Hematopoietic multipotent progenitor cell treated with erythropoietin and hydrocortisone succinate and interleukin-3 and kit ligand, for 4 days (in vitro differentiated cells): ENCODE results near the gene MS4A2.
A peak's percentile ranks its signal among the peaks of the same experiment; 100 is the strongest.
"Not testable (repeated sequence)": the region's sequence is repeated elsewhere in the genome, so short reads cannot be mapped to it uniquely, and the experiment has no call there.

ENCODE experiments used
- DNase-seq: peaks from one replicate; pipeline ENCODE4 v3.0.0-alpha.2; 2015

The MS4A2 gene

DNA sequence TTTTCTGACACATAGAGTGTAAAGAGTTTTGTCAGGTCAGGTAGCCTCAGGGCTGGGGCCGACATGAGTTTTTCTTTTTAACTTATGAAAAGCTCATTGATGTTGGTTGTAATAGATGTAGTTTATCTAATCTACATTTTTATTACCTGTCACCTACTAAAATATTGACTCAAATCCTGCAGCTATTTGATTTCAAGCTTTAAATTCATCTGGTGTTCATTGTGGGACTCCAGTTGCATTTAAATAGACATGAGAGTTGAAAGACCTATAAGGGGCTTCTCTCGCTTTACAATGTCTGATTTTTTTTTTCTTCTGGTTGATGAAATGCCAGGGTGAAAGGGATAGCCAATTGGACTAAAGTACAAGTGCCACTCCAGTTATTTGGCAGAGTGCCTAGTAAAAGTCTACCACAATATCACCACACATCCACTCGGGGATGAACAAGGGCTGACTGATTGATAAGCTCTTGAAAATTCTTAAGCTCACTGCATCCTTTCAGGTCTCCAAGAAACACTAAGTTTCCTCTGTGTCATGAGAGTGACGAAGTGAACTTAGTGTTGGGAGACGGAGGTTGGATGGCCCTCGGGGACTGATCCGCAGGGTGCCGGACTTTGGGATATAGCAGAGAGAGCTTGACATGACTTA lies 16.1 kb downstream of the MS4A2 start:
- peak; percentile 81 for DNase-seq

DNA sequence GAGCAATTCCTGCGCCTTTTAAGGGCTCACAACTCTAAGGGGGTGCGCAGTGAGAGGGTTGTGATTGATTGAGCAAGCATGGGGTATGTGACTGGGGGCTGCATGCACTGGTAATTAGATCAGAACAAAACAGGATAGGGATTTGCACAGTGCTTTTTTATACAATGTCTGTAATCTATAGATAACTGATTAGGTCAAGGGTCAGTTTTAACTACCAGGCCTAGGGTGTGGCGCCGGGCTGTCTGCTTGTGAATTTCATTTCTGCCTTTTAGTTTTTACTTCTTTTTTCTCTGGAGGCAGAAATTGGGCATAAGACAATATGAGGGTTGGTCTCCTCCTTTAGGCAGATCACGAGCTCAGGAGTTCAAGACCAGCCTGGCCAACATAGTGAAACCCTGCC lies 20.2 kb downstream of the MS4A2 start:
- DNase-seq = not testable (repeated sequence)

DNA sequence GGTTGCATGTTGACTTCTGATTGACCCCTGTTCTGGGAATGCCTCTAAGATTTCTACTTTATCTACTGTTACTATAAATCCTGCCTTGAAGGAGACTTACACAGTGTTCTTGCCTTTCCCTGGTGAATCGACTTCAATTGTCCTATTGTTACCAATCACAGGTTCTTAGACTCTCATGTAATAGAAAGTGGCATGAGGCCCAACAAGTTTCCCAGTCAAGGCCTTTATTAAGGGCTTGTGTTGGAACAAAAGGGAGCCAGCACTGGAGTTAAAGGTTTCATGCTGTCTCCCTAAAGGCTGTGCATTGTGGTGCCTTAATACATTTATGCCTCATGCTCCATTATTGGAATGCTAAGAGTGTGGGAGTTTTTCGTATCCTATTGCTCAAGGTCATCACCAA lies 23.3 kb downstream of the MS4A2 start:
- DNase-seq = no peak

DNA sequence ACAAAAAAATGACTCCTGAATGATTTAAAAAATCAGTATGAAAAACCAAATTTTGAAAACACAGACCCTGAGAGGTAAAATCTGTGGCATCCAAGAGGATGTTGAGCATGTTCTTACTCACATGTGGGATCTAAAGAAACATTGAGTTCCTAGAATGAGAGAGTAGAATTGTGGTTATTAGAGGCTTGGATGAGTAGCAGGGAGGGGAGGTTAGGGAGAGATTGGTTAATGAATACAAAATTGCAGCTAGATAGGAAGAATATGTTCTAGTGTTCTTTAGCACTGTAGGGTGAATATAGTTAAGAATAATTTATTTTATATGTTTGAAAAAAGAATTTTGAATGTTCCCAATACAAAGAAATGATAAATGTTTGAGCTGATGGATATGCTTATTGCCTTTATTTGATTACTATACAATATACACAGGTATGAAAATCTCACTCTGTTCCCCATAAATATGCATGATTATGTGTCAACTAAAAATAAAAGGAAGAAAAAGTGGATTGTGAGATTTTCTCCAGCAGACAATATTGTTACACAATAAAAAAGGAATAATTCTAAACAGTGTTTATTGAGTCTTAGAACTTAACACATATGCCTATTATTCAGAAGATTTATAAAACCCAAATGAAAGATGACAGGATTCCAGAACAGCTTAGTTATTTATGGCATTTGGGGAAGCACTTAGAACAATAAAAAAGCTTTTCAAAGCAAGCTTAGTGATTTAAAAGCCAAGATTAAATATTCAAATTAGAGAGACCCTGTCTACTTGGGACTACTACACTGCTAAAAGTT lies 28.7 kb downstream of the MS4A2 start:
- DNase-seq = no peak

DNA sequence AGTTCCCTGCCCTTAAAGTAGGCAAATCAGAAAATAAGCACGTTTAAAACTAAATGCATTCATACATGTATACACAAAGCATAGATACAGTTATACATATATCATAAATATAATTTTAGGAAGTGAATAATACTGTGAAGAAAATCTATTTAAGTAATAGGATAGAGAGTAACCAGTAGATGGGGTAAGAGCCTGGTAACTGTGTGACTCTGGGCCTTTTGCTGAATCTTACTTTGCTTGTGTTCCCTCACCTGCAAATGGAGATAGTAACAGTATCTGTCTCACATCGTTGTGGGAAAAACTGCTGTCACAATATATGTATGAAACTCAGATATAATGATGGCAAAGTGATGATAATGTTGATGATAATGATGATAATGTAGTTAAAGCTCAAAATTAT lies 29.9 kb downstream of the MS4A2 start:
- peak; percentile 46 for DNase-seq

DNA sequence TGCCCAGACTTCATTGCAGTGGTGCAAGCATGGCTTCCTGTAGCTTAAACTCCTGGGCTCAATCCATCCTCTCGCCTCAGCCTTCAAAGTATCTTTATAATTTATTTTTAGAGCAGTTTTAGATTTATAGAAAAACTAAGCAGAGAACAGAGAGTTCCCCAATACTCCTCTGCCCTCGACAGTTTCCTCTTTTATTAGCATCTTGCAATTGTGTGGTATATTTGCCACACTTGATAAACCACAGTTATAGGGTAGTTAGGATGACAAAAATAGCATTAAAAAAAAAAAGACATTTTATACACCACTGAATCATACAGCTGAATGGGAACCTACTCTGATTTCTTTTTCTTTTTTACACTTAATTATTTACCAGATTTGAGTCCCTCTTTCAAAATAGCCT lies 31.2 kb downstream of the MS4A2 start:
- peak; percentile 80 for DNase-seq

DNA sequence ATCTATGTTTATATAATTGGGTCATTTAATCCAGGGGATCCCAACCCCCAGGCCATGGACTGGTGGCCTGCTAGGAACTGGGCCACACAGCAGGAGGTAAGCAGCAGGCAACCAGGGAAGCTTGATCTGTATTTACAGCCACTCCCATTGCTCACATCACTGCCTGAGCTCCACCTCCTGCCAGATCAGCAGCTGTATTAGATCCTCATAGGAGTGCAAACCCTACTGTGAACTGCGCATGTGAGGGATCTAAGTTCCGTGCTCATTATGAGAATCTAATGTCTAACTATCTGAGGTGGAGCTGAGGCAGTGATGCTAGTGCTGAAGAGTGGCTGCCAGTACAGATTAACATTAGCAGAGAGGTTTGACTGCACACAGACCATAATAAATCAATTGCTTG lies 32.8 kb downstream of the MS4A2 start:
- peak; percentile 34 for DNase-seq

DNA sequence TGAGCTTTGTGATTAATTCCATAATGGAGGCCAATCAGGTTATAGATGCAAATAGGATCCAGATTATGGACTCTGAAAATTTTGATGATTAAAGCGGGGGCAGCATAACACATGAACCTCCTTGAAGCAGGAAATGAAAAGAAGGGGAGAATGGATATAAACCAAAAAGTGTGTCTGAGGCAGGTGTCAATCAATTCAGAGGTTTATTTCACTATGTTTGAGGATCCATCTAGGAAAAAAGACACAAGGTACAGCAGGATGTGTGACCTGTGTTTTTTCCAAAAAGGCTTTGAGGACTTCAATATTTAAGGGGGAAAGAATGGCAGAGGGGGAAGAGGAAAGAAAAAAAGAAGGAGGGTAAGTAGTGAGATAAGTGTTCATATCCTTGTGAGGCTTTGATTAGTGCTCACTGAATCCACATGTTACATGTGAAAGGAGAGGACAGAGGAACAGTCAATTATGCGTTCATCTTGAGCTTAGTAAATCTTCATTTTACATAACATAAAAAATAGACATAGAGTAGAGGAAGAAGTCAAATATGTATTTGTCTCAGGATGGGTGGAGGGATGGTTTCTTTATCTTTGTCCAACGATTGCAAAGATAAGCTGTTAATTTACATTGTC lies 34.1 kb downstream of the MS4A2 start:
- no peak for DNase-seq

DNA sequence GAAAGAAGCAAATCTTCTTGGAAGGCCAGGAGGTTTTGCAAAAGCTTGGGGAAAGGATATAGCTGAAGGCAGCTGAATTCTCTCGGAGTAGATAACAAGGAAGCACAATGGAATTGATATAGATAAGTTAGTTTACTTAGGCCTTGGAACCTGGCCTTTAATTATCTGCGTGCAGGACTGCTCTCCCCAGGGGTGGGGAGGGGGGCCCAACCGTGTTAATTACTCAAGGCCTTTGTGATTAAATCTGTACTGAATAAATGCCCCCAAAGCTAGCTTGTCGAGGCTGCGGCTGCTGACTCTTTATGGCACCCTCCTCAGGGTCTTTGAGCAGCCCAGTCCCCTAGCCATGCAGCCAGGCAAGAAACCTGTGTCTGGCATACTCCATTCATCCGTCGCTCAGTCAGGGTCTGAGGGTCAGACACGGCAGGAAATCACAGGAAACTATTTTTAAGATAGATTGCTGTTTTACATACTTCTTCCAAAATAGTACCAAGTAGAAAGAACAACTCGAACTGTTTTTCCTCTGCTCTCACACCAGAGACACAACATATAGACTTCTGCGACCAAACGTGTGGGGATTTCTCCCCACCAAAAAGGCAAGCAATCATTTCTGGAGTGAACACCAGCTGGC lies 36.5 kb downstream of the MS4A2 start:
- no peak for DNase-seq

DNA sequence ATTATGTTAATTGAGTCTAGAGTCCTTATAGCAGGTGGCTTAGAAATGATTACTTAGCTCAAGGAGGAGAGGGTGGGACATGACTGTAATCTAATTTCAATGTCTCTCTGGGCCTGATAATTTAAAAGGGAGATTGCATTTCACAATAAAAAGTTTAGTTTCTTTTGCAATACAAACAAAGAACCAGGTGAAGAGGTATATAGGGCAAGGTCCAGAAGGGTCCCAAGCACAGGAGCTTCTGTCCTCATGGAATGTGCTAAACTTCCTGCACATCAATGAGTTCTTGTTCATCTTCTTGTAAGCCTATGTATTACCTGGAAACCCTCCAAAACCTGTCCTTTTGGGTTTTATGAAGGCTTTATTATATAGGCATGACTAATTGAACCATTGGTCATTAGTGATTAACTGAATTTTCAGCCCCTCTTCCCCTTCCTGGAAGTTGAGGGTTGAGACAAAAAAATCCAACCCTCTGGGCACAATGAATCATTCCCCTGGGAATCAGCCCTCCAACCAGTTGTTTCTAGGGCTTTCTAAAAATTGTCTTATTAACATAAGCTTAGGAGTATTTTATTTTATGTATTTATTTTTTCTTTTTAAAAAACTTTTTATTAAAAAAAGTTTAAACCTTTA lies 37.6 kb downstream of the MS4A2 start:
- no peak for DNase-seq

DNA sequence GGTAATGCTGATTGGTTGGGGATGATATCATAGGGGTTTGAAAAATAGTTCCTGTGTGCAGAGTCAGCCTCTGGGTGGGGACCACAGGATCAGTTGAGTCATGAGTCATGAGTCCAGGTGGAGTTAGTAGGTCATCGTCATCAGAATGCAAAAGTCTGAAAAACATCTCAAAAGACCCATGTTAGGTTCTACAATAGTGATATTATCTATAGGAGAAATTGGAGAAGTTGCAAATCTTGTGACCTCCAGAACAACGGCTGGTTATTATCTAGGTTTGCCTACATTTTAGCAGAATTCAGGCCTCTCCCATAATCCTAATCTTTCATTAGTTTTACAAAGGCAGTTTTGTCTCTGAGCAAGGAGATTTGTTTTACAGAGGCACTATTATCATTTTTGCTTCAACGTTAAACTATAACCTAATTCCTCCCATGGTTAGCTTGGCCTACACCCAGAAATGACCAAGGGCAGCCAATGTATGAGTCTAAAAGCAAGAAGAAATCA lies 38.9 kb downstream of the MS4A2 start:
- DNase-seq = peak; percentile 87

DNA sequence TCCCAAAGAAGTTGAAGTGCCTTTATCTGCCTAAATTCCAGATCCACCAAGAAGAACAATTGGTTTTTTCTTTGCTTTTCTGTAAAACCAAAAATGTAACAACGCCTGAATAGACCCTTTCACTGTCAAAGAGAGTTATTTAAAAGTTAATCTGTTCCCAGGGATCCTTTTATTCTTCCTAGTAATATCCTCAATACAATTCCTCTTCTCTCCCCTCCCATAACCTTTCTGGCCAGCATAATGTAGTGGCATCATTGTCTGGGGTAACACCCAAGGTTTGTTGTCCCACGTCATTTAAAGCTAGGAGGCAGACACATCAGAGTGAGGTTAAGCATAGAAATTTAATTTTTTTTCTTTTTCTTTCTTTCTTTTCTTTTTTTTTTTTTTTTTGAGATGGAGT lies 39.9 kb downstream of the MS4A2 start:
- DNase-seq = no peak

DNA sequence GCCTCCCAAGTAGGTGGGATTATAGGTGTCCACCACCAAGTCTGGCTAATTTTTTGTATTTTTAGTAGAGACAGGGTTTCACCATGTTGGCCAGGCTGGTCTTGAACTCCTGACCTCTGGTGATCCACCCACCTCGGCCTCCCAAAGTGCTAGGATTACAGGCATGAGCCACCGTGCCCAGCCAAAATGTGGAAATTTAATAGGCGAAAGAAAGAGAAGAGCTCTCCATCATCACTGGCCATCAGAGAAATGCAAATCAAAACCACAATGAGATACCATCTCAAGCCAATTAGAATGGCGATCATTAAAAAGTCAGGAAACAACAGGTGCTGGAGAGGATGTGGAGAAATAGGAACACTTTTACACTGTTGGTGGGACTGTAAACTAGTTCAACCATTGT lies 40.4 kb downstream of the MS4A2 start:
- not testable (repeated sequence) for DNase-seq

DNA sequence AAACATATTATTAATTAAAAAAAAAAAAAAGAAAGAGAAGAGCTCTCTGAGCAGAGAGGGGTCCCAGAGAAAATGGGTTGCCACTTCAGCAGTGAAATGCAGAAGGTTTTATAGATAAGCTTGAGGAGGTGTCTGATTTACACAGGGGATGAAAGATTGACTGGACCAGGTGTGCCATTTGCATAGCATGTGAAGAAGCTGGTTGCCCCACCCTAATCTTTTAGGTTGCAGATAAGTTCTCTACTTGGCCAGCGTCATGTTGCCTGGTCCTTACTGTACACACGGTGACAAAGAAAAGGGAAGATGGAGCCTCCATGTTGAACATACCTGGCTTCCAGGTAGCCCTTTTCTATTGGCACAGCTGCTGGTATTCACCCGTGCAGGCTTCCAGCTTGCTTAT lies 41.4 kb downstream of the MS4A2 start:
- DNase-seq = peak; percentile 28

DNA sequence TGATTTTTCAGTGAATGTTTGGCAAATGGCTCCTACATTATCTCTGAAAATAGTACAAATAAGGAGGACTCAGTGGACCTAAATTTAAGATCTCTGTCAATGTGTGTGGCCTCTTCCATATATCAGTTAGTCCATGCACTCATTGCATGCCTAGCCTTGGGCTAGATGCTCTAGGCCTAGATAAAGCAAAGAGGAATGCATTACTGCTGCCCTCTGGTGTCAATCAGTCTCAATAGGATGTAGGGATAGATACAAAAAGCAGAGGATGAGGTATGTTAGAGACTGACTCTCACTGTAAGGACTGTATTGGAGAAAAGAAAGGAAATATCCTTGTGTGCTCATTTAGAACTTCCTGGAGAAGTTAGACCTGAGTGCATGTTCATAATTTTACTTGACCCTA lies 42.0 kb downstream of the MS4A2 start:
- peak; percentile 91 for DNase-seq

DNA sequence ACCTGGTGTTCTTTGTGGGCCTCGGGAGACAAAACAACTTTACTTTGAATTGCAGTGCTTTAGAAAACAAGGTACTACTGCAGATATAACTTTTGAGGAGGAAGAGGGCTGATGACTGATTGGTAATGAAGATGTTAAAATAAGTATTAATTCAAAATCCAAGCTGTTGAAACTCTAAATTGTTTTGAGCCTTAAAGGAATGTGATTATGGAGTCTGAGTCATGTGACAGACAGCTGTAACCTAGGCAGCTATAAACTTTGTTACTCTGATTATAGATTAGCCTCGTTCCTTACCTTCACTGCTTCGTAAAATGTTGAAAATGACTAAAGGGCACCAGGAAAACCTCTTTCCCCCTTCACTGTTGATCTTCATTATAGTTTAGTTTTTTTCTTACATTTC lies 43.4 kb downstream of the MS4A2 start:
- no peak for DNase-seq

DNA sequence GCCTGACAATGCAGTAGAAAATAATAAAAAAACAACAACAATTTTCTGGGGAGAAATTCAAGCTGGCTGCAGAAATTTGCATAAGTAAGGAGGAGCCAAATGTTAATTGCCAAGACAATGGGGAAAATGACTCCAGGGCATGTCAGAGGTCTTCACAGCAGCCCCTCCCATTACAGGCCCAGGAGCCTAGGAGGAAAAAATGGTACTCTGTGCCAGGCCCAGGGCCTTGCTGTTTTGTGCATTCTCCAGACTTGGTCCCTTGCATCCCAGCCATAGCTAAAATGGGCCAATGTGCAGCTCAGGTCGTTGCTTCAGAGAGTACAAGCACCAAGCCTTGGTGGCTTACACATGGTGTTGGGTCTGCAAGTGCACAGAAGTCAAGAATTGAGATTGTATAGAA lies 45.5 kb downstream of the MS4A2 start:
- no peak for DNase-seq

DNA sequence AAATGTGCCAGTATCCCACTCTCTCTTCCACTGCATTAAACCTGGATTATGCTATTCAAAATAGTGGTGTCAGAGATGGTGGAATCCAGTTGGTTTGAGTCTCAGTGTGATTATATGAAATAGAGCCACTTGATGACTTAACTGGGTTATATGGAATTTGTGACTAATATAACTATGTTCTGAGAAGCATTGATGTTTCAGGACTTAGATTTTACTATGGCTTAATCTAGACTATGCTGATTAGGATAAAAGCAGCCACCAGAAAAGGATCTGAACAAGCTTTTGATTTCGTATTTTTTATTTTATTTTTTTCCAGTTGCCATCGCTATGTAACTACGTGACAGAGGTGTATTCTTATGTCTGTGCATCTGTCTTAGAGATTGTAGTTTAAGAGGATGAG lies 55.3 kb downstream of the MS4A2 start:
- DNase-seq = no peak

DNA sequence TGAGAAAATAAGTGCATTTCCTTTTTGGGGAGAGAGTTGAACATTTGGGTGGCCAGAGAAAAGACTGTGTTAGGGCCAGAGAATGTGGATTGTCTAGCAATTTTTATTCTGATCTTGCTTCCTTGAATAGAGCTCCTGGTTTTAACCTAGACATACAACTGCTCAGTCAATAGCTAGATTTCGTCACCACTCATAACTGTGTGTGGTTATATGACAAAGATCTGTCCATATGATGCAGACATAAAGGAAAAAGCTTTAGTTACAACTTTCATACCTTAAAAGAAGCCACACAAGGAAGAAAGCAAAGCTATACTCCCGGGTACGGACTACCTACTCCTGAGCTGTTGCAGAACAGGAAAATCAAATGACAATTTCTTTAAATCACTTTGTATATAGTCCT lies 57.2 kb downstream of the MS4A2 start:
- peak; percentile 45 for DNase-seq
